Measurements from ENCODE around the gene ALDH3B1. TPM values are rescaled to one million over a fixed set of nuclear protein-coding genes. Genes with fewer than 3 reads are reported as not detected.

ALDH3B1 gene
- total RNA-seq, 2 donors from 2014 or later: 15.2 to 18.4 TPM

- H3K36me3 ChIP-seq (replicated peaks in 1 of 2; ENCODE audit: insufficient read depth in 1 of 2, low read depth in 2 of 2): no peaks in the 10 kb centered on the region
- peak; percentile 54 to 87 (median 64) for DNase-seq
These were observed 23.6 kb downstream of the ALDH3B1 start for GRCh38 chr11:68033708-68034045.

GRCh38 chr11:68035266-68035876, 25.2 kb downstream of the ALDH3B1 start:
- peaks cover 68% of the 10 kb centered on the region for H3K4me1 ChIP-seq
- H3K36me3 ChIP-seq (replicated peaks in 1 of 2; ENCODE audit: insufficient read depth in 1 of 2, low read depth in 2 of 2): no peaks in the 10 kb centered on the region
- no peak overlapping the region for H3K4me3 ChIP-seq
- 84 to 92% methylated on average over 13 of the region's 13 CpGs for WGBS, 2 donors
- peak overlapping the region in 2 of 4 donors; percentile 96 for H3K27ac ChIP-seq
- intact Hi-C loops (cut with DNase I): no loop called here
- TF ChIP-seq CTCF (IDR thresholded peaks at IDR 0.05): no peak
- TF ChIP-seq POLR2A (IDR thresholded peaks at IDR 0.05): no peak
- no peaks in the 10 kb centered on the region for H3K27me3 ChIP-seq
- ATAC-seq (no peak), DNase-seq (no peak)
- H3K9me3 ChIP-seq: no peaks in the 10 kb centered on the region

More at GRCh38 chr11:68033708-68034045, 23.6 kb downstream of the ALDH3B1 start:
- Histone ChIP-seq H3K27ac (peak overlapping the region; percentile 27 to 66 (median 56)), H3K27me3 (no peaks in the 10 kb centered on the region), H3K4me1 (peaks cover 60% of the 10 kb centered on the region), H3K4me3 (no peak overlapping the region), H3K9me3 (no peaks in the 10 kb centered on the region)
- TF ChIP-seq POLR2A (IDR thresholded peaks at IDR 0.05) (no peak), CTCF (IDR thresholded peaks at IDR 0.05) (no peak)
- intact Hi-C loops (cut with DNase I): no loop called here
- 57 to 100% methylated on average over 2 to 12 of the region's 12 CpGs for WGBS, 2 donors
- no peak for ATAC-seq

GRCh38 chr11:68036141-68036716, 26.1 kb downstream of the ALDH3B1 start:
- H3K9me3 ChIP-seq: no peaks in the 10 kb centered on the region
- no peak overlapping the region for H3K4me3 ChIP-seq
- ATAC-seq (no peak), DNase-seq (peak in 1 of 4 donors; percentile 56)
- H3K4me1 ChIP-seq: peaks cover 74% of the 10 kb centered on the region
- WGBS, 2 donors: 73 to 85% methylated on average over 3 to 27 of the region's 27 CpGs
- intact Hi-C loops (cut with DNase I): no loop called here
- no peak for TF ChIP-seq CTCF (IDR thresholded peaks at IDR 0.05)
- TF ChIP-seq POLR2A (IDR thresholded peaks at IDR 0.05): no peak
- peak overlapping the region; percentile 86 to 96 (median 96) for H3K27ac ChIP-seq
- no peaks in the 10 kb centered on the region for H3K27me3 ChIP-seq
- no peaks in the 10 kb centered on the region for H3K36me3 ChIP-seq (replicated peaks in 1 of 2; ENCODE audit: insufficient read depth in 1 of 2, low read depth in 2 of 2)

- intact Hi-C loops (cut with DNase I): no loop called here
- peaks cover 74% of the 10 kb centered on the region for H3K4me1 ChIP-seq
- 45 to 73% methylated on average over 5 to 14 of the region's 14 CpGs for WGBS, 2 donors
These were observed 26.7 kb downstream of the ALDH3B1 start for GRCh38 chr11:68036717-68037239.

More at GRCh38 chr11:68036717-68037239, 26.7 kb downstream of the ALDH3B1 start:
- TF ChIP-seq CTCF (IDR thresholded peaks at IDR 0.05) (no peak), POLR2A (IDR thresholded peaks at IDR 0.05) (no peak)
- peak overlapping the region; percentile 86 to 96 (median 96) for H3K27ac ChIP-seq
- no peaks in the 10 kb centered on the region for H3K36me3 ChIP-seq (replicated peaks in 1 of 2; ENCODE audit: insufficient read depth in 1 of 2, low read depth in 2 of 2)
- no peak overlapping the region for H3K4me3 ChIP-seq
- DNase-seq: peak in 3 of 4 donors; percentile 71 to 80 (median 73)
- H3K9me3 ChIP-seq: no peaks in the 10 kb centered on the region
- no peak for ATAC-seq
- no peaks in the 10 kb centered on the region for H3K27me3 ChIP-seq

All from body of pancreas (tissue), 4 donors.